Prostate gland (tissue), 2 donors: ENCODE measurements around the gene SMARCE1.

Source experiments
- CTCF ChIP-seq, 4 experiments: fragments of 200-600 bp in 2 of 4; fragments of 450-650 bp in 2 of 4; sonication (generic) in 2 of 4; IDR thresholded peaks; 1 replicate in 3 of 4; 2 replicates in 1 of 4; pipeline ENCODE4 v1.5.1; 2016 to 2019; ENCODE audit warnings: antibody characterized with exemption in 4 of 4, mild to moderate bottlenecking in 2 of 4, moderate library complexity in 2 of 4
- POLR2AphosphoS5 ChIP-seq: sonication (generic); formaldehyde crosslinking; IDR thresholded peaks from one replicate; pipeline ENCODE4 v1.6.1; 2017; ENCODE audit warnings: antibody characterized with exemption

- no peak for TF ChIP-seq CTCF (IDR thresholded peaks at IDR 0.05)
- no peak for TF ChIP-seq POLR2AphosphoS5
Observed at GRCh38 chr17:40618754-40619625, 28.6 kb downstream of the SMARCE1 start.
